ENCODE measurements around the gene C1QC. TPM values are rescaled to one million over a fixed set of nuclear protein-coding genes. Genes with fewer than 3 reads are reported as not detected.

C1QC gene
- total and polyA plus RNA-seq, 8 donors, result 5.5 to 138 (median 17.2) TPM

DNA sequence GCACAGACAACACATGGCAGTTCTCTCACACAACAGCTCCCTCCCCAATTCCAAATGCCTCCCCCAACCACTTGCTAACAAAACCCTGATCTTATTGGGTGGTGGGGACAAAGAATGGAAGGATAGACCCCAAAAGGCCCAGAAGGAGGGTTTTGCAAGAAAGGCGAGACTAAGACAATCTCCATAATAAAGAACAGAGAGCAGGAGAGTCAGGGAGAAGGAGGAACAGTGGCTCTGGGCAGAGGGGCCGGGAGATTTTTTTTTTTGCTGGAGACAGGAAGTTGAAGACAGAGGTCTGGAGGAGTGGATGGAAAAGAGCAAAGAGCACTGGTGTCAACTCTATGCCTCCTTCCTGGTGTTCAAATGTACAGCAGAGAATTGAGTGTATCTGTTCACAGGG lies 13.5 kb upstream of the C1QC start:
- 62 to 65% methylated on average over 2 of the region's 2 CpGs for WGBS, 2 donors
- no peak for ATAC-seq
- DNase-seq, result no peak
- FAIRE-seq, result no peak
- Histone ChIP-seq H3K4me1 (no peaks in the 10 kb centered on the region), H3K4me3 (no peak overlapping the region), H3K9me3 (no peaks in the 10 kb centered on the region), H3K27ac (no peak overlapping the region), H3K27me3 (no peaks in the 10 kb centered on the region), H3K36me3 (no peaks in the 10 kb centered on the region)
- intact Hi-C loops (cut with DNase I), result loop anchor here in 2 of 3 donors (5.0 to 10.0 kb wide), 2 partner anchors 95 to 98 kb away; no protein-coding TSS in a partner anchor
- TF ChIP-seq CTCF (IDR thresholded peaks at IDR 0.05), result no peak

DNA sequence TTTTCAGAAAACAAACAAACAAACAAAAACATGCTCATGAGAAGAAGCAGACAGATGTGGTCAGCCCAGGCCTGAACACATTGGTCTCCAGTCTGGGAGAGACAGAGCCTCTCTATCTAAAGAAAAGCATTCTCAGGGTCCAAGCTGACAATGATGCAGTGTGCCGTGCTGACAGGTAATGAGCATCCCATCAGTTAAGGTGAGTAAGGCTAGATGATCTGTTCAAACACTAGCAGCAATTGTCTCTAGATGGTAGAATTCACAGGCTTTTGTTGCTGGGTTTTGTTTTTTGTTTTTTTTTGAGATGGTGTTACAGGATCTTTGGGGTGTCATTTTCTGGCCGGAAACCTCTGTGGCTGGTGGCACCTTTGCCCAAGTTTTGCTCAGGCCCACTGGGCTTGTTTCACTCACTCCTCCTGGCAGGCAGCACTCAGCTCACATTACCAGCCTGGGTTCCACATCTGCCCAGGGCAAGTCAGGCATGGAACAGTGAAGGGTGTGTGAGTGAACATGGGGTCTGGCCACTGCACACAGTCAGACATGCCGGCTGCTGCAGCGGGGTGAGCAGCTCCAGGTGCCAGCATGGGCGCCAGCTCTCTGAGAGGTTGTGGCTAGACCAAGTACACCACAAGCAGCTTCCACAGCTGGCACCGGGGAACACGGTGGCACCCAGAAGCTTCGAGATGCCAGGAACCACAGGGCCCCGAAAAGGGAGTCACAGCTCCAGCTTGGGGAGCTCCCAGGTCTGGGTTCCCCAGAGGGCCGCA lies 9.6 kb upstream of the C1QC start:
- no peak for FAIRE-seq
- WGBS, 2 donors, result 93 to 96% methylated on average over 10 of the region's 10 CpGs
- DNase-seq, result no peak
- no peak overlapping the region for H3K27ac ChIP-seq
- H3K36me3 ChIP-seq, result no peaks in the 10 kb centered on the region
- no peak for ATAC-seq
- no peaks in the 10 kb centered on the region for H3K4me1 ChIP-seq
- no peaks in the 10 kb centered on the region for H3K27me3 ChIP-seq
- H3K9me3 ChIP-seq, result no peaks in the 10 kb centered on the region
- no peak for TF ChIP-seq CTCF (IDR thresholded peaks at IDR 0.05)
- intact Hi-C loops (cut with DNase I), result loop anchor here in 2 of 3 donors (5.0 to 10.0 kb wide), 2 partner anchors 99 to 102 kb away; no protein-coding TSS in a partner anchor
- H3K4me3 ChIP-seq, result no peak overlapping the region

- H3K4me1 ChIP-seq, result no peaks in the 10 kb centered on the region
- intact Hi-C loops (cut with DNase I), result loop anchor here in 1 of 3 donors (10.0 kb wide), 1 partner anchor 101 kb away; no protein-coding TSS in a partner anchor
- ATAC-seq, result peak; percentile 83 to 94 (median 90)
- no peaks in the 10 kb centered on the region for H3K9me3 ChIP-seq
- WGBS, 2 donors, result 18 to 20% methylated on average over 7 of the region's 7 CpGs
- no peaks in the 10 kb centered on the region for H3K27me3 ChIP-seq
- TF ChIP-seq CTCF (IDR thresholded peaks at IDR 0.05), result no peak
- no peak for FAIRE-seq
- no peak overlapping the region for H3K4me3 ChIP-seq
- DNase-seq, result peak; percentile 79 to 91 (median 84)
- no peak overlapping the region for H3K27ac ChIP-seq
- no peaks in the 10 kb centered on the region for H3K36me3 ChIP-seq
These were observed 8.0 kb upstream of the C1QC start for GRCh38 chr1:22635436-22635835.

- Histone ChIP-seq H3K27me3 (no peaks in the 10 kb centered on the region), H3K27ac (no peak within 1 kb of the TSS), H3K4me3 (peak within 1 kb of the TSS in 1 of 4 donors; percentile 19), H3K9me3 (no peaks in the 10 kb centered on the region), H3K4me1 (no peaks in the 10 kb centered on the region), H3K36me3 (no peaks in the 10 kb centered on the region)
- 72 to 77% methylated on average over 5 of the region's 5 CpGs for WGBS, 2 donors
- TF ChIP-seq CTCF (IDR thresholded peaks at IDR 0.05), result no peak
- FAIRE-seq (no peak), ATAC-seq (peak; percentile 4 to 62 (median 40)), DNase-seq (peak in 1 of 6 donors; percentile 68)
- intact Hi-C loops (cut with DNase I), result loop anchor here in 1 of 3 donors (10.0 kb wide), 1 partner anchor 102 kb away; no protein-coding TSS in a partner anchor
These were observed 7.1 kb upstream of the C1QC start, which contains the start of gene C1QA for GRCh38 chr1:22636353-22636752. Gene C1QA (plus strand): TSS chr1:22636628. CDS start chr1:22637617, 989 bp downstream.
